Astrocyte (in vitro differentiated cells and primary cell): Measurements from ENCODE around the gene EIF2A. TPM values are rescaled to one million over a fixed set of nuclear protein-coding genes. Genes with fewer than 3 reads are reported as not detected.

Experiments used
- DNase-seq: peaks from one replicate; pipeline ENCODE4 v3.0.0-alpha.2; 2010; ENCODE audit warnings: low read depth
- FAIRE-seq: peaks from 2 replicates; lab custom pipeline; 2011; peaks lifted over from hg19 to GRCh38; lab: Jason Lieb, UNC
- H2AFZ ChIP-seq: 2 replicates; pipeline ENCODE4 v1.6.0; 2012; ENCODE audit warnings: low read depth, low read length, inconsistent platforms
- H3K27ac ChIP-seq: 2 replicates; pipeline ENCODE4 v1.5.1; 2011; ENCODE audit warnings: low read depth, low read length, inconsistent platforms
- H3K27me3 ChIP-seq: 2 replicates; pipeline ENCODE4 v1.6.0; 2011; ENCODE audit warnings: low read length, inconsistent platforms; ENCODE audit not compliant: insufficient read depth
- H3K36me3 ChIP-seq: 2 replicates; pipeline ENCODE4 v1.5.1; 2011; ENCODE audit warnings: low read length, inconsistent platforms; ENCODE audit not compliant: insufficient read depth
- H3K4me1 ChIP-seq: 2 replicates; pipeline ENCODE4 v1.5.1; 2011; ENCODE audit warnings: low read length, inconsistent platforms; ENCODE audit not compliant: insufficient read depth
- H3K4me2 ChIP-seq: 2 replicates; pipeline ENCODE4 v1.6.0; 2012; ENCODE audit warnings: low read length, inconsistent platforms
- H3K4me3 ChIP-seq: 2 replicates; pipeline ENCODE4 v1.5.1; 2011; ENCODE audit warnings: low read depth, mild to moderate bottlenecking, low read length, inconsistent platforms; ENCODE audit not compliant: insufficient read depth
- H3K79me2 ChIP-seq: 2 replicates; pipeline ENCODE4 v1.6.0; 2012; ENCODE audit warnings: mild to moderate bottlenecking, low read length, inconsistent platforms; ENCODE audit not compliant: insufficient read depth
- H3K9ac ChIP-seq: 2 replicates; pipeline ENCODE4 v1.6.0; 2012; ENCODE audit warnings: mild to moderate bottlenecking, low read length, inconsistent platforms
- H3K9me3 ChIP-seq: 2 replicates; pipeline ENCODE4 v1.5.1; 2012; ENCODE audit warnings: low read depth, mild to moderate bottlenecking, low read length, inconsistent platforms; ENCODE audit not compliant: insufficient read depth
- H4K20me1 ChIP-seq: 2 replicates; pipeline ENCODE4 v1.6.0; 2012; ENCODE audit warnings: low read length, inconsistent platforms; ENCODE audit not compliant: insufficient read depth
- H3K27ac Mint-ChIP-seq: one replicate; pipeline ENCODE4 v1.8.0; 2021; ENCODE audit warnings: mild to moderate bottlenecking, mixed read lengths; ENCODE audit not compliant: unreplicated experiment
- H3K27me3 Mint-ChIP-seq: one replicate; pipeline ENCODE4 v1.8.0; 2021; ENCODE audit warnings: low read depth, mixed read lengths; ENCODE audit not compliant: unreplicated experiment
- H3K36me3 Mint-ChIP-seq: one replicate; pipeline ENCODE4 v1.8.0; 2021; ENCODE audit warnings: low read depth, mixed read lengths; ENCODE audit not compliant: unreplicated experiment
- H3K4me1 Mint-ChIP-seq: one replicate; pipeline ENCODE4 v1.8.0; 2021; ENCODE audit warnings: low read depth, mixed read lengths; ENCODE audit not compliant: unreplicated experiment
- H3K4me3 Mint-ChIP-seq: one replicate; pipeline ENCODE4 v1.8.0; 2021; ENCODE audit warnings: mild to moderate bottlenecking, moderate library complexity, mixed read lengths; ENCODE audit not compliant: unreplicated experiment
- H3K9me3 Mint-ChIP-seq: one replicate; pipeline ENCODE4 v1.8.0; 2021; ENCODE audit warnings: mild to moderate bottlenecking, mixed read lengths; ENCODE audit not compliant: unreplicated experiment
- CTCF ChIP-seq: IDR thresholded peaks from 2 replicates; pipeline ENCODE4 v1.5.1; 2011; ENCODE audit warnings: low read depth, mild to moderate bottlenecking, inconsistent platforms, low read length, moderate library complexity; ENCODE audit not compliant: insufficient read depth
- EZH2 ChIP-seq: IDR thresholded peaks from 2 replicates; pipeline ENCODE4 v1.6.1; 2012; ENCODE audit warnings: mild to moderate bottlenecking, low read length, inconsistent platforms; ENCODE audit not compliant: insufficient read depth
- total RNA-seq: library from RNA; stranded (reverse); gene quantifications from 2 replicates; pipeline ENCODE4 v1.2.1, GENCODE V29; 2021

Gene EIF2A
- total RNA-seq, 1 donor from 2014 or later: 64.2 TPM

GRCh38 chr3:150602426-150603152, 56.0 kb downstream of the EIF2A start:
- H2AFZ ChIP-seq: peak overlapping the region; percentile 86
- H3K36me3 Mint-ChIP-seq: peaks cover 2% of the 10 kb centered on the region

GRCh38 chr3:150603153-150603979, 56.8 kb downstream of the EIF2A start, which contains the start of gene SELENOT:
Gene SELENOT (plus strand): TSS chr3:150603321. CDS start chr3:150603363, 42 bp downstream.
- Histone ChIP-seq H3K9ac (peak within 1 kb of the TSS; percentile 98), H3K27ac (peak within 1 kb of the TSS; percentile 91), H3K4me3 (peak within 1 kb of the TSS; percentile 95), H4K20me1 (peaks cover 47% of the 10 kb centered on the region), H3K27me3 (no peaks in the 10 kb centered on the region), H3K4me2 (peak within 1 kb of the TSS; percentile 90), H3K4me1 (peaks cover 28% of the 10 kb centered on the region), H3K79me2 (peaks cover 65% of the 10 kb centered on the region), H2AFZ (peak within 1 kb of the TSS; percentile 86), H3K36me3 (peaks cover 2% of the 10 kb centered on the region), H3K9me3 (no peaks in the 10 kb centered on the region)
- FAIRE-seq: no peak
- H3K4me1 Mint-ChIP-seq: peaks cover 31% of the 10 kb centered on the region
- TF ChIP-seq CTCF: no peak
- TF ChIP-seq EZH2: no peak
- no peaks in the 10 kb centered on the region for H3K27me3 Mint-ChIP-seq
- H3K4me3 Mint-ChIP-seq: peak within 1 kb of the TSS; percentile 98
- H3K36me3 Mint-ChIP-seq: peaks cover 2% of the 10 kb centered on the region
- H3K9me3 Mint-ChIP-seq: no peaks in the 10 kb centered on the region
- H3K27ac Mint-ChIP-seq: peak within 1 kb of the TSS; percentile 89
- DNase-seq: peak; percentile 87

More at GRCh38 chr3:150602426-150603152, 56.0 kb downstream of the EIF2A start:
- Histone ChIP-seq H3K27me3 (no peaks in the 10 kb centered on the region), H4K20me1 (peaks cover 40% of the 10 kb centered on the region), H3K9me3 (no peaks in the 10 kb centered on the region), H3K4me1 (peaks cover 28% of the 10 kb centered on the region), H3K4me2 (peak overlapping the region; percentile 90), H3K36me3 (peaks cover 2% of the 10 kb centered on the region), H3K27ac (peak overlapping the region; percentile 91), H3K9ac (peak overlapping the region; percentile 98), H3K4me3 (peak overlapping the region; percentile 95), H3K79me2 (peaks cover 65% of the 10 kb centered on the region)
- peak overlapping the region; percentile 98 for H3K4me3 Mint-ChIP-seq
- DNase-seq (no peak), FAIRE-seq (no peak)
- TF ChIP-seq EZH2: no peak
- TF ChIP-seq CTCF: no peak
- no peaks in the 10 kb centered on the region for H3K27me3 Mint-ChIP-seq
- peaks cover 35% of the 10 kb centered on the region for H3K4me1 Mint-ChIP-seq
- peak overlapping the region; percentile 89 for H3K27ac Mint-ChIP-seq
- no peaks in the 10 kb centered on the region for H3K9me3 Mint-ChIP-seq
